GM12878 (cell line): ENCODE data around the gene SLC1A2. TPM values are rescaled to one million over a fixed set of nuclear protein-coding genes. Genes with fewer than 3 reads are reported as not detected.

Experiments
- DPF2 ChIP-seq: fragments of 450-650 bp; IDR thresholded peaks from 2 replicates; pipeline ENCODE4 v1.6.1; 2017; ENCODE audit warnings: mild to moderate bottlenecking
- E2F4 ChIP-seq: IDR thresholded peaks from 2 replicates; pipeline ENCODE4 v1.6.1; 2012; ENCODE audit warnings: low read depth, low read length, improper control_type of control experiment
- IRF5 ChIP-seq: fragments of 450-650 bp; IDR thresholded peaks from 2 replicates; pipeline ENCODE4 v1.6.1; 2017; ENCODE audit warnings: borderline replicate concordance
- PBX3 ChIP-seq: IDR thresholded peaks from 2 replicates; pipeline ENCODE4 v1.6.1; 2011; ENCODE audit warnings: mild to moderate bottlenecking, low read depth, low read length, moderate library complexity; ENCODE audit not compliant: insufficient replicate concordance
- RCOR1 ChIP-seq: conservative IDR thresholded peaks from 2 replicates; pipeline ENCODE4 v1.6.1; 2012; ENCODE audit warnings: low read depth, low read length, improper control_type of control experiment
- SMARCA5 ChIP-seq: fragments of 450-650 bp; IDR thresholded peaks from 2 replicates; pipeline ENCODE4 v1.6.1; 2017; ENCODE audit warnings: mild to moderate bottlenecking
- SPI1 ChIP-seq: IDR thresholded peaks from 2 replicates; pipeline ENCODE4 v1.6.1; 2011; ENCODE audit warnings: low read depth, mild to moderate bottlenecking, low read length, moderate library complexity, borderline replicate concordance; ENCODE audit not compliant: insufficient read depth
- ZBTB11 ChIP-seq: fragments of 450-650 bp; formaldehyde crosslinking; IDR thresholded peaks from 2 replicates; pipeline ENCODE4 v1.5.0; 2022; ENCODE audit warnings: mild to moderate bottlenecking, missing genetic modification characterization
- ZNF24 ChIP-seq: fragments of 450-650 bp; IDR thresholded peaks from 2 replicates; pipeline ENCODE4 v1.6.1; 2017; ENCODE audit warnings: antibody characterized with exemption, mild to moderate bottlenecking
- polyA plus RNA-seq, 11 experiments: library from polyadenylated mRNA; depleted of rRNA in 4 of 11; unstranded in 6 of 11; stranded (reverse) in 5 of 11; fragments of >200 nt; fragmentation: Nextera tagmentation in 4 of 11; fragmentation: Illumina TruSeq in 1 of 11; extraction: Ambion mirVana in 4 of 11; extraction: Trizol in 1 of 11; gene quantifications; 1 replicate in 1 of 11; 2 replicates in 10 of 11; pipeline versions ENCODE4 v1.2.1 to v1.2.3, GENCODE V29; 2011 to 2016; ENCODE audit warnings: inconsistent platforms in 2 of 11, missing spikeins in 2 of 11, low read depth in 1 of 11
- total RNA-seq, 4 experiments: library from RNA; depleted of rRNA in 3 of 4; stranded (reverse); fragments of >200 nt in 3 of 4; fragmentation: Illumina TruSeq in 1 of 4; extraction: Trizol in 1 of 4; gene quantifications; 2 replicates each; pipeline versions ENCODE4 v1.2.1 to v1.2.3, GENCODE V29; 2013 to 2021

Gene SLC1A2
- total and polyA plus RNA-seq, 10 of the 15 experiments (the other 5 are each of a cell fraction or from before 2014, with no cell fraction given) = 0.01 to 0.84 (median 0.22) TPM; not detected in 1

- TF ChIP-seq IRF5 (no peak), ZBTB11 (CRISPR knock-in tag) (no peak), RCOR1 (no peak), DPF2 (no peak), ZNF24 (no peak), PBX3 (no peak), E2F4 (no peak), SPI1 (no peak), SMARCA5 (no peak)
- TF ChIP-seq, all 136 proteins: peak for 0
Measured at GRCh38 chr11:35463331-35463751, 44.0 kb upstream of the SLC1A2 start (continued).
